Right forelimb (tissue), 1 donor: Measurements from ENCODE around the gene FAM120A.

Experiments
- DNase-seq: peaks from one replicate; pipeline ENCODE4 v3.0.0-alpha.2; 2018

Gene FAM120A

GRCh38 chr9:93447655-93448054, 3.8 kb upstream of the FAM120A start:
- DNase-seq = no peak

- DNase-seq = peak; percentile 68
Measured at GRCh38 chr9:93451849-93452709, 594 bp downstream of the FAM120A start.

GRCh38 chr9:93452710-93453046, 1.2 kb downstream of the FAM120A start:
- peak; percentile 45 for DNase-seq

- peak; percentile 92 for DNase-seq
Measured at GRCh38 chr9:93453047-93453914, 1.8 kb downstream of the FAM120A start, which contains the start of gene FAM120AOS. Gene FAM120AOS, minus strand, starts transcription at chr9:93453581. Its CDS starts 872 bp downstream, at chr9:93452709.

- no peak for DNase-seq
Measured at GRCh38 chr9:93456022-93456421, 4.5 kb downstream of the FAM120A start.

GRCh38 chr9:93456504-93456903, 5.0 kb downstream of the FAM120A start:
- no peak for DNase-seq

- no peak for DNase-seq
Measured at GRCh38 chr9:93457006-93457405, 5.5 kb downstream of the FAM120A start.

GRCh38 chr9:93458712-93459111, 7.2 kb downstream of the FAM120A start:
- no peak for DNase-seq

GRCh38 chr9:93459432-93459847, 8.0 kb downstream of the FAM120A start:
- no peak for DNase-seq

GRCh38 chr9:93460689-93461413, 9.4 kb downstream of the FAM120A start:
- no peak for DNase-seq

GRCh38 chr9:93461414-93461743, 9.9 kb downstream of the FAM120A start:
- DNase-seq = no peak

GRCh38 chr9:93461821-93462220, 10.3 kb downstream of the FAM120A start:
- DNase-seq = no peak

- DNase-seq = no peak
Measured at GRCh38 chr9:93463638-93464248, 12.3 kb downstream of the FAM120A start.

- DNase-seq = no peak
Measured at GRCh38 chr9:93464395-93464794, 12.9 kb downstream of the FAM120A start.

GRCh38 chr9:93464876-93465275, 13.4 kb downstream of the FAM120A start:
- no peak for DNase-seq

GRCh38 chr9:93465855-93466254, 14.4 kb downstream of the FAM120A start:
- no peak for DNase-seq

GRCh38 chr9:93466416-93467061, 15.1 kb downstream of the FAM120A start:
- DNase-seq = no peak

GRCh38 chr9:93467062-93467416, 15.6 kb downstream of the FAM120A start:
- no peak for DNase-seq

GRCh38 chr9:93467462-93467861, 16.0 kb downstream of the FAM120A start:
- no peak for DNase-seq

GRCh38 chr9:93468763-93469456, 17.4 kb downstream of the FAM120A start:
- DNase-seq = no peak

- DNase-seq = no peak
Measured at GRCh38 chr9:93470391-93470790, 18.9 kb downstream of the FAM120A start.

GRCh38 chr9:93471124-93471523, 19.6 kb downstream of the FAM120A start:
- no peak for DNase-seq
